HG03175 (cell line): ENCODE data around the gene FUCA1.
A peak's percentile ranks its signal among the peaks of the same experiment; 100 is the strongest.
"Not testable (repeated sequence)": the region's sequence is repeated elsewhere in the genome, so short reads cannot be mapped to it uniquely, and the experiment has no call there.

Source experiments
- ATAC-seq: cut with Tn5 transposase; IDR thresholded peaks from one replicate; pipeline ENCODE4 v1.9.1; 2021; ENCODE audit warnings: mild to moderate bottlenecking, moderate library complexity; ENCODE audit not compliant: unreplicated experiment

Gene FUCA1

GRCh38 chr1:23867895-23868556 lies at the start of gene FUCA1:
Gene FUCA1 (minus strand): TSS chr1:23868290. CDS start chr1:23868286, 4 bp downstream.
- ATAC-seq: peak; percentile 93

GRCh38 chr1:23916209-23917131 lies 48.4 kb upstream of the FUCA1 start:
- peak; percentile 69 for ATAC-seq

GRCh38 chr1:23915466-23915865 lies 47.4 kb upstream of the FUCA1 start:
- ATAC-seq: no peak

- ATAC-seq: no peak
Observed at GRCh38 chr1:23914921-23915320, 46.8 kb upstream of the FUCA1 start.

- ATAC-seq: no peak
Observed at GRCh38 chr1:23913212-23913880, 45.3 kb upstream of the FUCA1 start, which contains the start of gene CNR2. Gene CNR2 (minus strand): TSS chr1:23913362. CDS start chr1:23875617, 37,745 bp downstream.

- no peak for ATAC-seq
Observed at GRCh38 chr1:23911921-23912320, 43.8 kb upstream of the FUCA1 start.

GRCh38 chr1:23910553-23911246 lies 42.6 kb upstream of the FUCA1 start:
- ATAC-seq: peak; percentile 27

GRCh38 chr1:23910144-23910543 lies 42.1 kb upstream of the FUCA1 start:
- ATAC-seq: no peak

- ATAC-seq: no peak
Observed at GRCh38 chr1:23909412-23909811, 41.3 kb upstream of the FUCA1 start.

- no peak for ATAC-seq
Observed at GRCh38 chr1:23908453-23909341, 40.6 kb upstream of the FUCA1 start.

- no peak for ATAC-seq
Observed at GRCh38 chr1:23906731-23907130, 38.6 kb upstream of the FUCA1 start.

GRCh38 chr1:23905461-23906025 lies 37.5 kb upstream of the FUCA1 start:
- no peak for ATAC-seq

GRCh38 chr1:23904748-23905357 lies 36.8 kb upstream of the FUCA1 start:
- ATAC-seq: no peak

- ATAC-seq: no peak
Observed at GRCh38 chr1:23903754-23904153, 35.7 kb upstream of the FUCA1 start.

GRCh38 chr1:23902321-23903278 lies 34.5 kb upstream of the FUCA1 start:
- ATAC-seq: no peak

GRCh38 chr1:23900017-23900416 lies 31.9 kb upstream of the FUCA1 start:
- ATAC-seq: not testable (repeated sequence)

GRCh38 chr1:23899070-23899469 lies 31.0 kb upstream of the FUCA1 start:
- ATAC-seq: no peak

- ATAC-seq: no peak
Observed at GRCh38 chr1:23897083-23897482, 29.0 kb upstream of the FUCA1 start.
